WI38 (cell line): ENCODE measurements around the gene NOPCHAP1.

ENCODE experiments used
- H3K4me3 ChIP-seq: 2 replicates; pipeline ENCODE4 v1.5.1; 2011; ENCODE audit warnings: low read depth, mild to moderate bottlenecking, control low read depth, low read length
- CTCF ChIP-seq: IDR thresholded peaks from 2 replicates; pipeline ENCODE4 v1.5.1; 2012; ENCODE audit warnings: low read depth, mild to moderate bottlenecking, control low read depth, low read length

NOPCHAP1 gene

GRCh38 chr12:104951759-104952509 is 34.2 kb upstream of the NOPCHAP1 start:
- no peak for TF ChIP-seq CTCF
- H3K4me3 ChIP-seq: no peak overlapping the region

DNA sequence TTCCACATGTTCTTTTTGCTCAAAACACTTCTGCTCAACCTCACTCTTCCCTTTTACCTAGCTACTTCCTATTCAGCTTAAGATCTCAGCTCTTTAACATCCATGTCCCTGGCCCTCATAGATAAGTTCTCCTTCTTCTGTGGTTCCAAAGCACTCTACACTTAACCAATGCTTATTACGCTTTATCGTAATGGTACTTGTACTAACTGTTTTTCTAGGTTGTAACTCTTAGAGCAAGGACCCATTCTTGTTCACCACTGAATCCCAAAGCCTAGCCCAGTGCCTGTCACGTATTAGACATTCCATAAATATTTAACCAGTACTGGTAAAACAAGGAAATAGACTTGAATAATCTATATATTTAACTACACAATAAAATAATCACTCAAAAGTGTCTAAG is 33.3 kb upstream of the NOPCHAP1 start:
- H3K4me3 ChIP-seq: no peak overlapping the region
- no peak for TF ChIP-seq CTCF

DNA sequence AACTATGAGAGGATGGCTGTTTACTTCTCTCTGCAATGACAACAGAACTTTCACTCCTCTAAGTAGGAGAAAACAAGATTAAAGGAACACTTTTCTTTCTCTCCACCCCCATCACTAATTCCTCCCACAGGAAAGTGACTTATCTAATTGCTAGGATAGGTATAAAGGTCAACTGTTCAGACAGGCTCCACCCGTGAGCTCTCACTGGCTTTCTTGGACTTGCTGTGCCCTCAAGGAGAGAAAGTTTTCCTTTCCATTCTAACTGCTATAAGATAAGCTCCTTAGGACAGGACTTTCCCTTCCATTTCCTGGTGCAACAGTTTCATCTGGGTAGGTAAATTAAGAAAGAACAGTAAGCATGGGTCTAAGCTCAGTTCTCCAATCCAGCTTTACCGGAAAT is 32.8 kb upstream of the NOPCHAP1 start:
- no peak overlapping the region for H3K4me3 ChIP-seq
- TF ChIP-seq CTCF: no peak

DNA sequence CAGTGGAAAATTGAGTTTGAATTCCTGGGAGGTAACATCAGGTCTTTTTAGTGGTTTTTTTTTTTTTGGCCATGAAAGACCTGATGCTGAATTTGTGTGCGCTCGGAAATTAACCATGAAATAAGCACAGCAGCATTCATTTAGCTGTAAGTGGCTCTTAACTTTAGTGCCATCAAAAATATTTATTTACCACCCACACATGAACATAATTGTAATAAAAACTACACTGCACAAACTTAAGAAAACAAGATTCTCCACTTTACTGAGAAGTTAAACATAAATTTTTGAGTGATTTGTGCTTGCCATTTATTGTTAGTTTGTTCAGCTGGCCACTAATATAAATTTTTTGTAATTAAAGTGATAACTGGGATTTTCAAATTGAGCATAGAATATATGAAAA is 30.4 kb upstream of the NOPCHAP1 start:
- TF ChIP-seq CTCF: no peak
- no peak overlapping the region for H3K4me3 ChIP-seq

- peak overlapping the region; percentile 75 for H3K4me3 ChIP-seq
- no peak for TF ChIP-seq CTCF
Measured at GRCh38 chr12:104956870-104957718, 29.0 kb upstream of the NOPCHAP1 start.

- peak overlapping the region; percentile 75 for H3K4me3 ChIP-seq
- no peak for TF ChIP-seq CTCF
Measured at GRCh38 chr12:104957719-104958000, 28.5 kb upstream of the NOPCHAP1 start.
